T-helper 2 cell treated with Interferon-gamma antibody and Interleukin-4, amounts not matched to agents 100 ng/mL and 5 ng/mL, for 36 hours (primary cell): ENCODE data around the gene CRYGD. TPM values are rescaled to one million over a fixed set of nuclear protein-coding genes. Genes with fewer than 3 reads are reported as not detected.
"Not testable (repeated sequence)": the region's sequence is repeated elsewhere in the genome, so short reads cannot be mapped to it uniquely, and the experiment has no call there.

ENCODE experiments used
- intact Hi-C: fragments of 100-400 bp; cut with micrococcal nuclease; formaldehyde crosslinking; loops from one replicate; pipeline ENCODE4 v1.15.1; 2023
- total RNA-seq: library from RNA; stranded (reverse); gene quantifications from 2 replicates; pipeline ENCODE4 v1.2.3, GENCODE V29; 2022

Gene CRYGD
- total RNA-seq, result not detected in 2 replicates

DNA sequence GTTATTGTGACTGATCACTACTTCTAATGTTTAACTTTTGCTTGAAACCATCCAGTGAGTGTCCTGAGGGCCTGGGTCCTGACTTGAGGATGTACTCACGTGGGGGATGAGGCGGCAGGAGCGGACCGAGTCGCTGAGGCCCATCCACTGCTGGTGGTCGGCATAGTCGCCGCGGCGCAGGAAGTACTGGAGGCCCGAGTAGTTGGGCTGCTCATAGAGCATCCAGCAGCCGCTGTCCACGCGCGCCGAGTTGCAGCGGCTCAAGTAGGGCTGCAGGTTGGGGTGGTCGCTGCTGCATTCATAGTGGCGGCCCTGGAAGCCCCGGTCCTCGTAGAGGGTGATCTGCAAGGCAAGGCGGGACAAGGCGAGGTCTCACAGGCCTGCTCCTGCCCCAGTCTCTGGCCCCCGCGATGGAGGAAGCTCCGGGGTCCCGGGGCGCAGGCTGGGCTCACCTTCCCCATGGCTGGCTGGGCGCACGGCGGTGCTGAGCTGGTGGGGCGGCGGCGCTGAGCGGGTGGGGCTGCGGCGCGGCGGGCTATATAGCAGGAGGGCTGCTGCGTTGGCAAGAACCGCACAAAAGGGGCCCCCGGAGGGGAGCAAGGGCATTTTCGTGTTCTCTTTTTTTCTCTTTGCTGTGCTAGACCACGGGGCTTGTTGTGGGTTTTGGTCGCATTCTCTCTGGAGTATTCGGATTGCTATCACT lies at the start of gene CRYGD:
TSS of gene CRYGD (minus strand) at position 512 of the 703 bp plus-strand sequence. CDS start at position 461, 51 bp downstream.
- intact Hi-C loops, result not testable (repeated sequence)

DNA sequence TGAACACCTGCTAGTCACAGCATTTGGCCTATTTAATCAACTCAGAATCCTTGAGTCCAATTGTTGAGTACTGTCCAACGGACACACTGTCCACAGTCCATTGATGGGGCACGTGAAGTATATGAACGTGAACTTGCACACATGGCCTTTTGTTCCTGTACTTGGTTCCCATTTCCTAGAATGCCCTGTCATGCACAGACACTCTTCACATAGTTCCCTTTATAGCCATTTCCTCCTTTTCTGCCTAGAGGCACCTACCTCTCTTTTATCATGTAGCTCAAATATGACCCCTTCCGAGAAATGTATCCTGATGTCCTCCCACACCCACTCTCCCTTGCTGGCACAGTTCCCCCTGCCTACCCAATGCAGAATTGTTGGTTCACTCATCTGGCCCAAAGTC lies 47.8 kb upstream of the CRYGD start:
- intact Hi-C loops, result no loop called here

DNA sequence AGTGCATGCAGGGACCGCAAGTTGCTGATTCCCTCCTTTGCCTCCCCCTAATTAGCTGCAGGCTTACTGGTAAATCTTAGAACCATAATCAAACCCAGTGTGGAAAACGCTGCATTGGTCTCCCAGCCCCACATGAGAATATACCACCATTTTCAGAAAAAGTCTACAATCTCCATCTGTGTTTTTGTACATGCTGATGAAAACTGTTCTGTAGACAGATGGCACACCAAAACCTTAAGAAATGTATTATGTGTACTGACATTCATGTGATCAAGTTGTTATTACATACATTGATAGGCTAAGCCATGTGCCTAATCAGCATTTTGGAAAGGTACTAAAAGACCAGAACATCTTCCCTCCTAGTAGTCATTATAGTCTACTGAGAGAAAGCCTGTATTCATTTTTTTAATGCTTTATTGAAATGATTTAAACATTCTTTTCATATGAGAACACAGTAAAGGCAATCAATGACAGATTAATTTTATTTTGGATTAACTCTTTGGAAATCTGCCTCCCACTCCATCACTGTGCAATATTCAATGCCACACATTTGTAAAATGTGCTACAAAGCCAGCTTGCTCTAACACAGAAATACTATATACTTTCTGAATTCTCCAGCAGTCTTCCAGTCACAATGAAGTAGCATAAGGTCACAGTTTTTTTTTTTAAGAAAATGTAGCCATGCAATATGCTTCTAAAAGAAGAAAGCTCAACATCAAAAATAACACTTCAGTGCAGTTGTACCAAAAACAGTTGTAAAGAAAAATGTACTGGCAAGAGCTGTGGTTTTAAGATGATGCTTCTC lies 40.8 kb upstream of the CRYGD start:
- intact Hi-C loops, result no loop called here

DNA sequence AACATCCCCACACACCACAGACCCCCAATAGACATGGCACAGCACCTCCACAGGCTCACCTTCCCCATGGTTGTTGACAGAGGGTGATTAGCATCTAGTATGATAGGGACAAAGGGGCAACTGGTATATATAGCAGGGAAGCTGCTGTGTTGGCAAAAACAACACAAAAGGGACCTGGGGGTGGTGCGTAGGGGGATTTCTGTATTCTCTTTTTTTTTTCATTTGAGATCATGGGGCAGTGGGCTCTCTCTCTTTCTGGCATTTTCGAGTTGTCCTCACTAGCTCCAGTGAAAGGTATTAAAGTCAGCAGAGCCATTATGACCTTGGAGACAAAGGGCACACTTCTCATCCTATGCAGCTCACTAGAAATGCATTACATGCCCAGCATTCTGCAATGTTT lies 39.2 kb upstream of the CRYGD start, which contains the start of gene CRYGA:
TSS of gene CRYGA (minus strand) at position 101 of the 400 bp plus-strand sequence. CDS start at position 68, 33 bp downstream.
- intact Hi-C loops, result no loop called here

DNA sequence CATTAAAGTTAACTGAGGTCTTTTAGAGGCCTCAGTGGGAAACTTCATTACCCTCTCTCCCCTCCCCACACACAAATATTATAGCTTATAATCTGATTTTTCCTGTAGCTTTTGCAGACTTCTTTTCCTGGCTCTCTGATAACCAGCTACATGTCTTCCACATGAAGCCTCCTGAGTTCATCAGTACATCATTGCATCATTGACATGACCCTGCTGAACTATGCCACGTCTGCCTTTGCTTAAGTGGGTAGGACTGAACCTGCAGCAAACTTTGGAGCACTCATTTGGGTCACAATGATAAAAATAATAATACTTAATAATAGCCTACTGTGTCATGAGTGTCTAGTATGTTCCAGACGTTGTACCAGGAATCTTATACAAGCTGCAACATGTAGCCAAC lies 32.1 kb upstream of the CRYGD start:
- intact Hi-C loops, result no loop called here

DNA sequence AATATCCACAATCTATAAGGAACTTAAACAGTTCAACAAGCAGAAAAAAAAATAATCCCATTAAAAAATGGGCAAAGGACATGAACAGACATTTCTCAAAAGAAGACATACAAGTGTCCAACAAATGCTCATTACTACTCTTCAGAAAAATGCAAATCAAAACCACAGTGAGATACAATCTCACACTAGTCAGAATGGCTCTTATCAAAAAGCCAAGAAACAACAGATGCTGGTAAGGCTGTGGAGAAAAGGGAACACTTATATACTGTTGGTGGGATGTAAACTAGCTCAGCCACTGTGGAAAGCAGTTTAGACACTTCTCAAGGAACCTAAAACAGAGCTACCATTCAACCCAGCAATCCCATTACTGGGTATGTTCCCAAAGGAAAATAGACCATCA lies 28.8 kb upstream of the CRYGD start:
- intact Hi-C loops, result no loop called here

DNA sequence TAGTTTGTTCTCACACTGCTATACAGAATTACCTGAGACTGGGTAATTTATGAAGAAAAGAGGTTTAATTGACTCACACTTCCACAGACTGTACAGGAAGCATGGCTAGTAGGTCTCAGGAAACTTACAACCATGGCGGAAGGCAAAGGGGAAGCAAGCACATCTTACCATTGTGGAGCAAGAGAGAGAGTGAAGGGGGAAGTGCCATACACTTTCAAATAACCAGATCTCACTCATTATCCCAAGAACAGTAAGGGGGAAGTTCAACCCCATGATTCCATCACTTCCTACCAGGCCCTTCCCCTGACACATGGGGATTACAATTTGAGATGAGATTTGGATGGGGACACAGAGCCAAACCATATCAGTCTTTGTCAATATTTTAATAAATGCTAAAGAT lies 26.6 kb upstream of the CRYGD start:
- intact Hi-C loops, result no loop called here

DNA sequence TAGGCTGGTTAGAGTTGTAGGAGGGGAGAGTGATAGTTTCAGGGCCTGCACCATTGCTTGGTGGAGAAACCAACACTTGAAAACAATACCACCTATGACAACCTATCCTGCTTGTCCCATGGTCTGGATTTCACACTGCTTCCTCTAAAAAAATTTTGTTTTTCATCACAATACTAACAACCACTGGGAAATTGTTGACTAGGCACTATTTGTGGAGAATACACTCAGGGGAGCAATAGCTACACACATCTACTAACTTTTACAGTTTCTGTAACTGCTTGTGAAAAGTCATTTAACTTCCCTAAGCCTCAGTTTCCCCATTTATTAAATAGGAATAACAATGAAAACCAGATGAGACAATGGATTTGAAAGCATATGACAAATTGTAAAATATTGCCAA lies 25.8 kb upstream of the CRYGD start:
- intact Hi-C loops, result no loop called here

DNA sequence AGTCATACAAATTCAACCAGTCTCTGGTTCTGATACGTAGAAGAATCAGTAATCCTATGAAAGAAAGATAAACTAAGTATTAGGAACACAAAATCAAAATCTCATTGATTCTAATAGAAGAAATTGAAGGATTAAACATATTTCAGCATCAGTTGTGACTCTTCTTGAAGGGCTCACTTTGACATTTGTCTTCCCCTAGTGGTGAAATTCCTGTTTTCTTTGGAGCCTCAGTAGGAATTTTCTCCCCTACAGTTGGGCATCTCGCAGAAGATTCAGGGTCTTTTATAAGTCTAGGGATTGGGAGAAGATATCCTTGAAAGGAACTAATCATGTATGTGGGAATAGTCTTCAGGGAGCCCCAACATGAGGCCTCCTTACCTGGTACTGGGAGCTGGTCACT lies 24.5 kb upstream of the CRYGD start:
- intact Hi-C loops, result no loop called here

DNA sequence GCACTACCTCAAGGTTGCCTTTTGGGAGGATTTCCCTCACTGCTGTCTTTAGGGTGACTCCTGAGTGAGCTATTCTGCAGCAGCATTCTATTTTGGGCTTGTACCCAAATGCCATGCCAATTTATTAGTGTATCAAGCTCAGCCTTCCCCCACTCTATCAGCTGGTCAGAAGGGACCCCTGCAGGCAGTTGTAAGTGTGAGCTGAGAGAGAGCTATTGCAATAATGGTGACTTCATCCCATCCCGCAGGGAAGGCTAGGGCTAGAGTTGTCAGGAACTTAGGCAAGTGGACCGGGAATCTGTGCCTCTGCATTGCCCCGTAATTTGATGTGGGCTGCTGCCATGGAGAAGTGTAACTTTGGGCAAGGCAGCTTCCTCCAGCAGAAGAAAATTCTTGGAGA lies 23.4 kb upstream of the CRYGD start:
- intact Hi-C loops, result no loop called here

DNA sequence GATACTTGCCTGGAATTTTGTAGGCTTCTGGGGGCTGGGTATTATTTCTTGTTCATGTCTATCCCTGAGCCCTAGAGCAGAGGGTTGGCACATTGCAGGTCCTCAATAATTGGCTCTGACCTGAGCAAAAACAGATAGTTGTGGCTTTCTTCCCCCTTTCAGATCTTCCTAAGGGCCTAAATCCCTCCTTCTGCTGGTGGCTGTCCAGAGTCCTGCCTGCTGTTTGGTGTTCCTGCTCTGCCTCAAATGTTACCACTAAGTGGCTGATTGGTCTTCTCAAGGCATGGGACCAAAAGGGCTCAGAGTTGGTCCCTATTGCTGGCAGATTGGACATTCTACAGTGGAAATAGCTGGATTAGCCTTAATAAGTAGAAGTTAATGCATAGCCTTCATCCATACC lies 22.7 kb upstream of the CRYGD start:
- intact Hi-C loops, result no loop called here

DNA sequence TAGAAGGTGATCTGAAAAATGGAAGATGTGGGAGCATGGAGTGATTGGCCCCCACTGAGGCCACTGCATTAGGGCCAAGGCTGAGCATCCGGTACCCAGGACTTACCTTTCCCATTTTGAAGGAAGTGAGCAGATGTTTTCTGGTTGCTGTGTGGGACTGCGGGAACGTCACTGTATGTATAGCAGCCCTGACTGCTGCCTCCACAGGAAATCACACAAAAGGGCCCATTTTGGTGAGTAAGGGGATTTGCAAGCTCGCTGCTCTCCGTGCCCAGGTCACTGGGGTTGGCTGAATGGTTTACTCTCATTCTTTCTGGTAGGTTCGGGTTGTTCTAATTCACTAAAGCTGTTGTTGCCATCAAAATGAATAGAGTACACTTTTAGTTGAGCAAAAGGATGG lies 21.7 kb upstream of the CRYGD start, which contains the start of gene CRYGB:
TSS of gene CRYGB (minus strand) at position 153 of the 400 bp plus-strand sequence. CDS start at position 115, 38 bp downstream.
- intact Hi-C loops, result no loop called here

DNA sequence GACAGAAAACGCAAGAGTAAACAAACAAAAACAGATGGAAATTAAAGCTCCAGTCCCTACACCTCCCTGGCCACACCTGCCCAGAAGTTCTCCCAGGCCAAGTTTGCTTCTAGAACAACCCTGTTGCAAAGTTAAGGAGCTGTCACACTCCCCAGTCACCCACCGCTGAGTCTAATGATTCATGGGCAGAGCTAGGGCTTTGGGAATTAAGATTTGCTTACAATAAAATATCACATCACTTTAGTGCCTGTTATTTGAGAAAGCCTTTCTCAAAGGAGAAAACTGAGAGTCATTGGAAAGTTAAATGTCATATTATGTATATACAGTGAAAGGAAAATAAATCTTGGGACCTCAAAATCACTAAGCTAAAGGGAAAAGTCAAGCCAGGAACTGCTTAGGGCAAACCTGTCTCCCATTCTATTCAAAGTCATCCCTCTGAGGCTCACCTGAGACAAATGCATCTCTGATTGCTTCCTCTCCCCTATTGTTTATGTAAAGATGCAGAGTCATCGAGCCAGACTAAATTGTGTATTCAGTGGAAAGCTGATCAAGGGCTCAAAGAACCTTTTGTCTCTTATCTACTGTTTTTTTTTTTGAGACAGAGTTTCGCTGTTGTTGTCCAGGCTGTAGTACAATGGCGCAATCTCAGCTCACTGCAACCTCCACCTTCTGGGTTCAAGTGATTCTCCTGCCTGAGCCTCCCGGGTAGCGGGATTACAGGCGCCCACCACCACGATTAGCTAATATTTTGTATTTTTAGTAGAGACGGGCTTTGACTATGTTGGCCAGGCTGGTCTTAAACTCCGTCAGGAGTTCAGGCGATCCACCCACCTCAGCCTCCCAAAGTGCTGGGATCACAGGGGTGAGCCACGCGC lies 18.8 kb upstream of the CRYGD start:
- intact Hi-C loops, result no loop called here

DNA sequence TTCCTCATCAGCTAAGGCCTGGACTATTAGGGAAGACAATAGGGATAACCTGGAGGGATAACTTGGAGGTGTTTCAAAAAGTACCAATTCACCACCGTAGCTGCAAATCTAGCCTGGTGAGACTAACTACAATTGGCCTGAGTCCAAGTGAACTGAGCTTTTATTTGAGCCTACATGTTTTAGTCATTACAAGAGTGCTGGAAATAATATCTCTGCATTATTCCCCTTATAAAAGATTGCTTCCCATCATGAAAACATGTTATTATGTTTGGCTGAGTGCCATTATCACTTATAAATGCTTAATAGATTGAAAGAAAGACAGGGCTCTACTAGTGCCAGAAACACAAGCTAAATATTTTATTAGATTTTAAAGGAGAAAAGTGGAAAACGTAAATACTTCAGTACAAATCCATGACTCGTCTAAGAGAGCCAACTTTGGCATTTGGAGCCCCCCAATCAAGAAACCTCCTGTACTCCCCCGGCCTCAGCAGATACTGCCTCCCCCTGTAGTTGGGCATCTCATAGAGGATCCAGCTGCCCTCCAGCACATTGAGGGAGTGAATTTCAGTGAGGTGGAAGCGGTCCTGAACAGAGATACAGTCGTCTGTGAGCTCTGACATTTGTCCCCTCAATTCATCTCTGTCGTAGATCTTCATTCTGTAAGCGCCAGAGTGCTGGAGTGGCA lies 18.1 kb upstream of the CRYGD start:
- intact Hi-C loops, result no loop called here

DNA sequence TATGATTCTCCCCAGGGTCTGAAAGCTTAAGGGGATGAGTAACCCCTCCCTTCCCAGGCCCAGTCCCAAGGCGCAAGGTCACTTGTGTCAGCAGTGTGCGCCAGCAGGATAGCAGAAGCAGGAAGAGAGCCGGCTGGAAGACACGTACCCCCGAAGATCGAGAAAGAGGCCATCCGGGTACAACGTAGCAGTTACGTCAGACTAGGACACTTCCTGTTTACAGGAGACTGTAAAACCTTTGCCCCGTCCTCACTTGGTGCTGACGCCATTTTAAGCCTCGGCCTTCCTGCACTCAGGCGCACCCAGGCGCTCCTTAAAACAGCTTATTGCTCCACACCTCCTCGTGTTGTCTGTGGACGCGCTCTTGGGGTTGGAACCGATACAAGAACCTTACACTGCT lies 15.1 kb upstream of the CRYGD start:
- intact Hi-C loops, result no loop called here

DNA sequence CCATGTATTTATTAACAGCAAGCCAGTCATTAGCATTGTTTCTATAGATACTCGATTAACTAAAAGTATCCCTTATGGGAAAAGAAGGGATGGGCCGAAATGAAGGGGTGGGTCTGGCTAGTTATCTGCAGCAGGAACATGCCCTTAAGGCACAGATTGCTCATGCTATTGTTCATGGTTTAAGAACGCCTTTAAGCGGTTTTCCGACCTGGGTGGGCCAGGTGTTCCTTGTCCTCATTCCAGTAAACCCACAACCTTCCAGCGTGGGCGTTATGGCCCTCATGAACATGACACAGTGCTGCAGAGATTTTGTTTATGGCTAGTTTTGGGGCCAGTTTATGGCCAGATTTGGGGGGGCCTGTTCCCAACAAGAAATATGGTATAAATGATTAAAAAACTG lies 14.0 kb upstream of the CRYGD start:
- intact Hi-C loops, result not testable (repeated sequence)

DNA sequence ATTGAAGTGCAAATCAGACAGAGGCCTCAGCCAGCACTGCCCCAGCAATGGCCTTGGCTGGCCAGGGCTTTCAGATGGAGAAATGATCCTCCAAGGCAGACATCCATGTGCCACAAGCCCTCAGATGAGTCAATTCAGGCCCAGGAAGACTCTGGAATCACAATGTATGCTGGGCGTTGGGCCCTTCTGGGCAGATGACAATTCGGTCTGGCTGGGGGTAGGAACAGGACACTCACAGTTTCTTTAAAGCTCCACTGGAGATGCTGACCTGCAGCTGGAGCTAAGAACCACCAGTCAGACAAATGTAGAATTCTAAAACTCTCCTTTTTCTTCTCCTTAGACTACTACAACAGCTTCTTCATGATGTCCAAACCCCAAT lies 12.4 kb upstream of the CRYGD start:
- intact Hi-C loops, result no loop called here

DNA sequence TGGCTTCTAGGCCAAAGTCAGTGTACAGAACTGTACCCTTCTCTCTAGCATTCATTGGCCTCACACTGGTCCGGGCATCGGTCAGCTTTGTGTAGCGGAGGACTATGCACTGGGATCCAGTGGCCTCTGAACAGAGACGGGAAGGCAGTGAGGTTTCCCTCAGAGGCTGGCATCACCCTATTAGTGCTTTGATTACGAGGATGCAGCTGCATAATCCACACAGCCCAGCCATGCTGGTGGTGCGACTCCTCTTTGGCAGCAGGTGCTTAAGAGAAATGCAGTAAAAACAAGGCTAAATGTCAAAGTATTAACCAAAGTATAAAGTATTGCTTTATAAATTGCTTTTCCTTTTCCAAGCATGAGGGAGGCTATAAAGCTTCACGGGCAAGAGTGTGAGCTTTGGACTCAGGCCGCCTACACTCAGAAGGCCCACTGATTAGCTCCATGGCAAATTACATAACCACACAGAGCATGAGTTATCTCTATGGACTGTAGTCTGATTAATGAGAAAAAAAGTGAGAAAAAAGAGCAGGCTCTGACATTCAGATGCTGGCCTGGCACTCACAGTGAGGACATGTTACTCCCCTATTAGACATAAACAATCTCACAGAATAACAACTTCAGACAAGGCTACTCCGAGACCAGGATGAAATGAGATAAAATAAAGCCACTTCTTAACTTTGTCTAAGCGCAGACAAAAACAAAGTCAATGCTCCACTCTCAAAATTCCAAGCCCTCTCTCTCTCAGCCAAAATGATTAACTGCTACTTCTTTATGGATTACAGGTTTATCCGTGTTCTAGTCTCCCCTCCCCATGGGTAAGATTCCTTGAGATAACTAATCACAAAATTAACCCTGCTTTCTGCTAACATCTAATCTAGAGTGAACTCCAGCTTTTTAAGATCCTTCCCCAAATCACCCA lies 11.7 kb upstream of the CRYGD start:
- intact Hi-C loops, result no loop called here

DNA sequence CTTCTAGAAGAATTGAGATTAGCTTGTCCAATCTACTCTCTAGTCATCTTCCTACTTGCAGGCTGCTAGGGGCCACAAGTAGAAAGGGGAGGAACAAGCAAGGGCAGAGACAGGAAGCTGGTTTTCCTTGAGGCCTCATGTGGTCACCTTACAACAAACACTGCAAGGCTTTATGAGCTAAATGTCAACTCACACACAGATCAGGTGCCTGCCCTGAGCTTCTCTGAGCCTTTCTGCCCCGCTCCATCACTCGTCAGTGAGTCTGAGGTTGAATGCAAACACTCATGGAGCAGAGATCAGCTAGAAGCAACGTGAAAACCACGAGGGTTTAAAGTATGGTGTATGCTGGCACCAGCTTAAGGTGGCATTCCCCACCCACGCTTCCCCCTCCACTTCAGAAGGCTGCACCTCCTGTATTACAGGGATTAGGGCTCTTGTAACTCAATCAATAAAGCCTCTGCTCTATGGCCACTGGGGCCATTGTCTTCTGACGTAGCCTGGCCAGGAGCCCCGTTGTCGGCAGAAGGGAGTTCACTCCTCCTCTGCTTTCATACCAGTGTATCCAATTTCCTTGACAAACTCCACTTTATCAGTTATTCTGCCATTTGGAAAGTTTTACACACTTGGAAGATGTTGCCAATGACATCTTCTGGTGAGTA lies 10.7 kb upstream of the CRYGD start:
- intact Hi-C loops, result no loop called here
